ENCODE data around the gene SURF6.

SURF6 gene

DNA sequence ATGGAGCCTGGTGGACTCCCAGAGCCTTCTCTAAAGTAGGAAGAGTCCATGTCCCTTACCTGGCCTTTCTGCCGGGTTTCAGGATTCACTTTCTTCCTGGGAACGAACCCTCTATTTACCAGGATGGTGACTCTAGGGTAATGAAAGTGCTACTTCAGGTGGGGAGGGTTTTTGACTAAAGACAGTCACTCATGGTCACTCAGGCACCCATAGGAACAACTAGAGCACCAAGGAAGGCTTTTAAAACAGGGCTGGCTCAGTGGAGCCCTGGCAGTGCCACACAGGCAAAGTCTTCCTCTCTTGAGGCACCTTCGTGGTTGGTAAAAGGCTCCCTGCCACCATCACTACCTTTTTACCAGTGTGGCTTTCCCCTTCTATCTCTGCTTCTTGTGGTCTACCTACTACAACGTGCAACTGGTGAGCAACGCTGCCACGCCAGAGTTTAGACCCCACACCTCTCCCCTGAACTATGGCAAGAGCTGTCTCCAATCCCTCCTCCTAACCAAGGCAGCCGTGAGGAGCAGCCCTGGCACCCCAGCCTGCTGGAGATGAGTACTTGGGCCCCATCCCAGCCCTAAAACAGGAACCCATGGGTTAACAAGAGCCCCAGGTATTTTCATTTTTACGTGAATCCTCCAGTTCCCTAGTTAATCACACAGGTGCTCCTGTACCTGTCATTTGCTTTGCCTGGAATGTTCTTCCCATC is 16.8 kb upstream of the SURF6 start:
- no peak overlapping the region for H3K27ac ChIP-seq
- no peak overlapping the region for H3K4me3 ChIP-seq
- no peak for DNase-seq (ENCODE audit: low spot score)
- TF ChIP-seq, protein P1, sequence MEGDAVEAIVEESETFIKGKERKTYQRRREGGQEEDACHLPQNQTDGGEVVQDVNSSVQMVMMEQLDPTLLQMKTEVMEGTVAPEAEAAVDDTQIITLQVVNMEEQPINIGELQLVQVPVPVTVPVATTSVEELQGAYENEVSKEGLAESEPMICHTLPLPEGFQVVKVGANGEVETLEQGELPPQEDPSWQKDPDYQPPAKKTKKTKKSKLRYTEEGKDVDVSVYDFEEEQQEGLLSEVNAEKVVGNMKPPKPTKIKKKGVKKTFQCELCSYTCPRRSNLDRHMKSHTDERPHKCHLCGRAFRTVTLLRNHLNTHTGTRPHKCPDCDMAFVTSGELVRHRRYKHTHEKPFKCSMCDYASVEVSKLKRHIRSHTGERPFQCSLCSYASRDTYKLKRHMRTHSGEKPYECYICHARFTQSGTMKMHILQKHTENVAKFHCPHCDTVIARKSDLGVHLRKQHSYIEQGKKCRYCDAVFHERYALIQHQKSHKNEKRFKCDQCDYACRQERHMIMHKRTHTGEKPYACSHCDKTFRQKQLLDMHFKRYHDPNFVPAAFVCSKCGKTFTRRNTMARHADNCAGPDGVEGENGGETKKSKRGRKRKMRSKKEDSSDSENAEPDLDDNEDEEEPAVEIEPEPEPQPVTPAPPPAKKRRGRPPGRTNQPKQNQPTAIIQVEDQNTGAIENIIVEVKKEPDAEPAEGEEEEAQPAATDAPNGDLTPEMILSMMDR (IDR thresholded peaks at IDR 0.05), result no peak

DNA sequence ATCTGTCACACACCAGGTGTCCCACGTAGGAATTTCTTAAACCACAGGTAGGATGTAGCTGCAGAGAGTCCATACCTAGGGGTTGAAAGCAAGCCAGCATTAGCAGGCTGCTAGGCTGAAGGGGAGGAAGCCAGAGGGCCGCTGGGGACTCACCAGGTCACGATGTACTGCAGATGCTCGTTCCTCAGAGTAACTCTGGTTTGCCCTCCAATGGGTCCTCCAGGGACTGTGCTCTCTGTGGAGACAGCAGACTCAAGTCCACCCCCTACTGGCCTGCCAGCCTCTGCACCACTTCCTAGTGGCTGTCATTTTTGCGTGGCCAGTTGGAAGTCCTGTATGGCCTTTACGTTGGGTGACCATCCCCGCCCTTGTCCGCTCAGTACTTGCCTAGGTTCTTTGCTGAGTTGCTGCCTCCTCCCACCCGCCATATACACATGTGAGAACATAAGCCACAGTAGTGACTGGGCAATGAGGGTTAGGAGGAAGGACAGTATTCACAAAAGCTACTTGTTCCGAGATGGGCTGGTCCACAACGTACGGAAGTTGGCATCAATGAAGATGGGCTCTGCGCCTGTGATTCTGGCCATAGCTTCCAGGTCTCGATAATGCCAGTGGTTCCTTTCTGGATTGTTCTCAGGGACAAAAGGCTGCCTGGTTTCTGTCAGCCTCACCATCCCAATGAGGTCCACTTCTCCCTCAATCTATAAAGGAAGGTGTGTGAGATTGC is 16.1 kb upstream of the SURF6 start:
- TF ChIP-seq, protein P1 (IDR thresholded peaks at IDR 0.05), result no peak
- Histone ChIP-seq H3K4me3 (no peak overlapping the region), H3K27ac (no peak overlapping the region)
- DNase-seq (ENCODE audit: low spot score), result no peak

DNA sequence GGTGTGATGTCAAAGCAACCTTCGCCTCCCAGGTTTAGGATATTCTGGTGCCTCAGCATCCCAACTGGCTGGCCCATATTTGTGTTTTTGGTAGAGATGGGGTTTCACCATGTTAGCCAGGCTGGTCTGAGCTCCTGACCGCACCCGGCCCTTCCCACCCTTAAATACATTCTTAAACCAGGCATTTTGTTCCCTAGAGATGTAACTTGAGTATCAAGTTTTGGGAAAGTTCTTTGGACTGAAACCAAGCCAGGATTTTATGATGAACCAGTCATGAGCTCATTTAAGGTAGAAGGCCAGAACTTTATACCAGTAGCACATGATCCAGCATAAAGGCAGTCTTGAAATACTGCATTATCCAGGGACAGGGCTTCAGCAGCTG is 15.5 kb upstream of the SURF6 start:
- TF ChIP-seq, protein P1 (IDR thresholded peaks at IDR 0.05), result no peak
- no peak for DNase-seq (ENCODE audit: low spot score)
- Histone ChIP-seq H3K27ac (no peak overlapping the region), H3K4me3 (no peak overlapping the region)

DNA sequence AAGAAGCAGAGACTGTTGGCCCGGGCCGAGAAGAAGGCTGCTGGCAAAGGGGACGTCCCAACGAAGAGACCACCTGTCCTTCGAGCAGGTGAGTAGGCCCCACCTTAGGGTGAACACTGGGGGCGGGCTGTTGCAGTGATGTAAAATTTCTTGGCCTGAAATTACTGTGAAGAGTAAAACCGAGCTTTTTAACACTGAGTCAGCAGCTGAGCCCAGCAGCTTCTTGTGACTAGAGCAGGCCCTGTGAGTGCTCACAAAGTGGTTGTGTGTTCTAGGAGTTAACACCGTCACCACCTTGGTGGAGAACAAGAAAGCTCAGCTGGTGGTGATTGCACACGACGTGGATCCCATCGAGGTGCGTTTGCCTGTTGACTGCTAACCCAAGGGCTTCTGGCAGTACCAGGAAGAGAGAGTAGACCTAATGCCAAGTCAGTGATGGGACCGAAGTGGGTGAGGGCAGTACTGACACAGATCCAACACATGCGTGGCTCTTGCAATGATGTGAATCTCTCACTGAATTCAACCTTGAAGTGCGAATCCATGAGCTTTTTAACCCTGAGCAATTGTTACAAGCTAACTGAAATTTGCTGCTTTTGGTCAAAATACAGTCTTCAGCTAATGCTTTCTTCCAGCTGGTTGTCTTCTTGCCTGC is 14.1 kb upstream of the SURF6 start:
- no peak overlapping the region for H3K4me3 ChIP-seq
- no peak for DNase-seq (ENCODE audit: low spot score)
- no peak overlapping the region for H3K27ac ChIP-seq
- TF ChIP-seq, protein P1 (IDR thresholded peaks at IDR 0.05), result no peak

DNA sequence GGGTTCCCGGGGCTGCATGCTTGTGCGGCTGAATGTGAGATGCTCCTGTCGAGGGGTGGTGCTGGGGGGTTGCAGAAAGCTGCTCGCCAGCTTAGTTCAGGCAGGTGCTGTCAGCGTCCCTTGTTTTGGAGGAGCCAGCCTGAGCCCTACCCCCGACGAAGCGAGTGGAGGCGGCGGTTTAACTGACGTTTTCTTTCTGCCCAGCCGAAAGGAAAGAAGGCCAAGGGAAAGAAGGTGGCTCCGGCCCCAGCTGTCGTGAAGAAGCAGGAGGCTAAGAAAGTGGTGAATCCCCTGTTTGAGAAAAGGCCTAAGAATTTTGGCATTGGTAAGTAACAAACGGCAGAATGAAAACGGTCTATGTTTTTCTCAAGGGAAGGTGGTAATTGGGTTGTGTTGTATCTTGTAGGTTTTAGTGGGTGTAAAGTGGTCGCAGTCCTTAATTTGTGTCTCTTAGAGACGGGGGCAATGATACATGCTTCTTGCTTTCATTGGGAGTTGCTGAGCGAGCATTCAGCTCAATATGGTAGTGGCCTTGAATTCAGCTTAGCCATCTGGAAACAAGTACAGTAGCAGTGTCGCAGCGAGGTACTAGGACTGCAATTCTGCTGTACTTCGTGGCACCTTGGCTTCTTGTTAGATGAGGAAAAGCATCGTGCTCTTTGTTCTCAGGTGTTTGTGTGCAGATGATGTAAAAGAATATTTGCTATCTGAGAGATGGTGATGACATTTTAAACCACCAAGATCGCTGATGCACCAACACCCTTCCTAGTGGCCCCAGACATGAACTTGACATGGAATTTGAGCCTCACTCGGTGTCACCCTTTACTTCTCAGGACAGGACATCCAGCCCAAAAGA is 13.0 kb upstream of the SURF6 start:
- no peak for DNase-seq (ENCODE audit: low spot score)
- Histone ChIP-seq H3K4me3 (peak overlapping the region; percentile 95), H3K27ac (peak overlapping the region; percentile 78 to 96)
- TF ChIP-seq, protein P1 (IDR thresholded peaks at IDR 0.05), result no peak

DNA sequence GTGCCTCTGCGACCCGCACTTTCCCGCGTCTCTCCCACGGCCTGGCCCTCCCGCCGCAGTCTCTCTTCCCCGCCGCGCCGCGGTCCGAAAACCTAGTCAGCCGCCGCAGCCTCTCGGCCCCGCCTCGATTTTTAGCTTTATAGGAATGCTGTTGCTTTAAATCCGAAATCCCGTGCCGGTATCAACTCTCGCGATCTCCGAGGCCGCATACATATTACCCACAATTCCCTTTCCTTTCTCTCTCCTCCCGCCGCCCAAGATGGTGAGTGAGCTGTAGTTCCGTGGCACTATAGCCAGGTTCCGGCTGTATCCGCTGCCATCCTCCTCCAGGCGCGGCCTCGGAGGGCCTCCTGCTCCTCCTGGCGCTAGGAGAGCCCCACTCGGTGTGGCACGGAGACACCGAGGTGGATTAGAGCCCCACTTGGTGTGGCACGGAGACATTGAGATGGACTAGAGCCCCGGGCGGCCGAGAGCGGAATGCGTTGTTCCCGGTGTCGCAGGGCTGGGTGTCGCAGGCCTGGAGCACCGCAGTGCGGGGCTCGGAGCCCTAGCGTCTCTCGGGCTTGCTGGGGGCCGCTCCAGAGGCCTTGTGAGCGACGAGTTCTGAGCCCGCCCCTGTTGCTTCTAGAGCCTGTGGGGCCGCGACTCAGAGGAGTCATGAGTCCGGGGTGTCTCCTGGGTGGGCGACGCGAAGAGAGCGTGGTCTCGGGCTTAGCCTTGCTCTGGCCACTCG is 12.2 kb upstream of the SURF6 start, which contains the start of the genes MED22 and RPL7A:
Gene MED22, minus strand, starts transcription at position 147 of the 733 bp plus-strand sequence. CDS start 1,469 bp downstream, outside the sequence.
Gene RPL7A, plus strand, starts transcription at position 234 of the 733 bp plus-strand sequence. Its CDS starts 26 bp downstream, at position 260.
- DNase-seq (ENCODE audit: low spot score), result peak; percentile 95
- TF ChIP-seq, protein P1 (IDR thresholded peaks at IDR 0.05), result no peak
- H3K4me3 ChIP-seq, result peak within 1 kb of the TSS; percentile 95
- H3K27ac ChIP-seq, result peak within 1 kb of the TSS; percentile 78 to 96

Data from coronary artery (tissue), 2 donors.